GM12878 (cell line): Measurements from ENCODE around the gene COASY. TPM values are rescaled to one million over a fixed set of nuclear protein-coding genes. Genes with fewer than 3 reads are reported as not detected.
"Not testable (repeated sequence)": the region's sequence is repeated elsewhere in the genome, so short reads cannot be mapped to it uniquely, and the experiment has no call there.

Experiments used
- ATAC-seq: fragments of 200-7000 bp; cut with Tn5 transposase; 3 replicates; pipeline ENCODE4 v1.9.1; 2020; ENCODE audit warnings: mild to moderate bottlenecking, moderate library complexity
- BruUV-seq: library from RNA; stranded (reverse); fragments of 400-500 nt; replicated peaks from 2 replicates; lab custom pipeline; 2021; lab: Mats Ljungman, UMichigan
- CTCF ChIA-PET: fragments of 300-600 bp; sonication (Branson Sonifier 250); formaldehyde crosslinking; extraction: SDS; loops from one replicate; lab custom pipeline; 2021; ENCODE audit warnings: inconsistent platforms; lab: Yijun Ruan, JAX
- POLR2A ChIA-PET: fragments of 350-600 bp; formaldehyde crosslinking; extraction: SDS; loops from one replicate; lab custom pipeline; 2021; ENCODE audit warnings: inconsistent platforms; lab: Charles Lee
- RAD21 ChIA-PET: fragments of 300-600 bp; sonication (Branson Sonifier 250); formaldehyde crosslinking; loops from one replicate; lab custom pipeline; 2023; ENCODE audit warnings: antibody characterized with exemption; ENCODE audit not compliant: unreplicated experiment; lab: Charles Lee
- SMC1A ChIA-PET: fragments of 300-600 bp; sonication (Branson Sonifier 250); formaldehyde crosslinking; loops from one replicate; lab custom pipeline; 2023; ENCODE audit not compliant: unreplicated experiment, uncharacterized antibody; lab: Charles Lee
- DNase-seq: peaks from one replicate; pipeline ENCODE4 v3.0.0-alpha.2; 2011; ENCODE audit warnings: low read depth, low spot score
- FAIRE-seq: peaks from 3 replicates; lab custom pipeline; 2011; peaks lifted over from hg19 to GRCh38; lab: Jason Lieb, UNC
- H2AFZ ChIP-seq: 2 replicates; pipeline ENCODE4 v1.6.0; 2011; ENCODE audit warnings: low read depth, low read length, control low read depth; ENCODE audit not compliant: control insufficient read depth
- H3K27ac ChIP-seq: 2 replicates; pipeline ENCODE4 v1.5.1; 2011; ENCODE audit warnings: control low read depth; ENCODE audit not compliant: control insufficient read depth, insufficient read depth
- H3K27me3 ChIP-seq, 2 experiments: replicated peaks in 1 of 2; 2 replicates each; pipeline versions ENCODE4 v1.6.0 to v1.6.1; 2011; ENCODE audit warnings: low read length in 1 of 2; ENCODE audit not compliant: control insufficient read depth in 2 of 2, insufficient read depth in 2 of 2
- H3K36me3 ChIP-seq, 2 experiments: 2 replicates each; pipeline ENCODE4 v1.5.1; 2011; ENCODE audit warnings: low read length in 1 of 2; ENCODE audit not compliant: control insufficient read depth in 2 of 2, insufficient read depth in 2 of 2
- H3K4me1 ChIP-seq: 2 replicates; pipeline ENCODE4 v1.6.1; 2011; ENCODE audit warnings: mild to moderate bottlenecking, low read length, moderate library complexity, mixed read lengths; ENCODE audit not compliant: control insufficient read depth, insufficient read depth
- H3K4me2 ChIP-seq: 2 replicates; pipeline ENCODE4 v1.6.0; 2011; ENCODE audit warnings: control low read depth; ENCODE audit not compliant: control insufficient read depth, insufficient read depth
- H3K4me3 ChIP-seq: fragments of 200-600 bp; sonication (generic); 2 replicates; pipeline ENCODE4 v1.5.1; 2016
- H3K79me2 ChIP-seq: 2 replicates; pipeline ENCODE4 v1.6.0; 2011; ENCODE audit warnings: low read length; ENCODE audit not compliant: control insufficient read depth, insufficient read depth
- H3K9ac ChIP-seq: 2 replicates; pipeline ENCODE4 v1.8.0; 2011; ENCODE audit warnings: low read length, control low read depth, mixed read lengths; ENCODE audit not compliant: control insufficient read depth, insufficient read depth
- H3K9me3 ChIP-seq: replicated peaks from 3 replicates; pipeline ENCODE4 v1.5.1; 2011; ENCODE audit warnings: mild to moderate bottlenecking, low read length; ENCODE audit not compliant: control insufficient read depth, insufficient read depth
- H4K20me1 ChIP-seq: 2 replicates; pipeline ENCODE4 v1.6.0; 2011; ENCODE audit not compliant: control insufficient read depth, insufficient read depth
- CEBPZ ChIP-seq: fragments of 150-350 bp; IDR thresholded peaks from 2 replicates; pipeline ENCODE4 v1.6.1; 2016; ENCODE audit warnings: low read depth, low read length
- KLF5 ChIP-seq: fragments of 450-650 bp; IDR thresholded peaks from 2 replicates; pipeline ENCODE4 v1.6.1; 2014; ENCODE audit warnings: mild to moderate bottlenecking; ENCODE audit not compliant: partially characterized antibody
- MLLT1 ChIP-seq: fragments of 450-650 bp; IDR thresholded peaks from 2 replicates; pipeline ENCODE4 v1.6.1; 2016; ENCODE audit warnings: mild to moderate bottlenecking
- RUNX3 ChIP-seq: IDR thresholded peaks from 2 replicates; pipeline ENCODE4 v1.6.1; 2012; ENCODE audit warnings: low read length, inconsistent platforms
- whole genome bisulfite sequencing: methylation state at CpG from one replicate; pipeline ENCODE4 v1.1.6; 2016; ENCODE audit warnings: low lambda C conversion rate; ENCODE audit not compliant: insufficient replicate concordance, insufficient coverage; ENCODE audit errors: missing lambda C conversion rate; 5-methylcytosine and 5-hydroxymethylcytosine counted together
- in situ Hi-C: fragments of 300-500 bp; cut with MboI; formaldehyde crosslinking; loops from 9 replicates; pipeline ENCODE4 v1.14.3; 2018; ENCODE audit warnings: mixed read lengths
- intact Hi-C: fragments of 100-400 bp; cut with micrococcal nuclease; formaldehyde crosslinking; loops from one replicate; pipeline ENCODE4 v1.14.2; 2022; ENCODE audit not compliant: unreplicated experiment
- polyA plus RNA-seq, 11 experiments: library from polyadenylated mRNA; depleted of rRNA in 4 of 11; unstranded in 6 of 11; stranded (reverse) in 5 of 11; fragments of >200 nt; fragmentation: Nextera tagmentation in 4 of 11; fragmentation: Illumina TruSeq in 1 of 11; extraction: Ambion mirVana in 4 of 11; extraction: Trizol in 1 of 11; gene quantifications; 1 replicate in 1 of 11; 2 replicates in 10 of 11; pipeline versions ENCODE4 v1.2.1 to v1.2.3, GENCODE V29; 2011 to 2016; ENCODE audit warnings: inconsistent platforms in 2 of 11, missing spikeins in 2 of 11, low read depth in 1 of 11
- total RNA-seq, 4 experiments: library from RNA; depleted of rRNA in 3 of 4; stranded (reverse); fragments of >200 nt in 3 of 4; fragmentation: Illumina TruSeq in 1 of 4; extraction: Trizol in 1 of 4; gene quantifications; 2 replicates each; pipeline versions ENCODE4 v1.2.1 to v1.2.3, GENCODE V29; 2013 to 2021

The COASY gene
- total and polyA plus RNA-seq, 10 of the 15 experiments (the other 5 are each of a cell fraction or from before 2014, with no cell fraction given) = 18.6 to 93.9 (median 43.2) TPM

GRCh38 chr17:42548993-42549755 is 12.8 kb upstream of the COASY start:
- Histone ChIP-seq H2AFZ (no peak overlapping the region; the same call in 1 of the 2 replicates), H3K9ac (peak overlapping the region; percentile 56; the same call in 1 of the 2 replicates), H3K27me3 (no peaks in the 10 kb centered on the region), H3K36me3 (no peaks in the 10 kb centered on the region; a peak in 1 of 4 replicates), H4K20me1 (no peaks in the 10 kb centered on the region), H3K79me2 (peaks cover 5% of the 10 kb centered on the region), H3K4me1 (peaks cover 11% of the 10 kb centered on the region), H3K9me3 (no peaks in the 10 kb centered on the region), H3K27ac (no peak overlapping the region), H3K4me3 (peak overlapping the region; percentile 58), H3K4me2 (peak overlapping the region; percentile 92)
- TF ChIP-seq MLLT1 (peak; percentile 72; the same call in 1 of the 2 replicates), CEBPZ (no peak), RUNX3 (peak; percentile 21; the same call in 1 of the 2 replicates), KLF5 (no peak)
- FAIRE-seq (no peak), DNase-seq (no peak), ATAC-seq (peak; percentile 2; the same call in 1 of the 3 replicates)
- WGBS = 59% methylated on average over 14 of the region's 14 CpGs
- in situ Hi-C loops (no loop called here), intact Hi-C loops (loop anchor here (5.0 kb wide), 1 partner anchor 213 kb away; the partner anchor contains the start of gene RAMP2)
- CTCF ChIA-PET = interaction anchor here (1.1 to 3.0 kb wide), 15 partner anchors 9 to 276 kb away, joined by 3 to 21 read pairs (median 5); partner anchors contain the start of genes MLX, NAGLU, PLEKHH3 and PSMC3IP
- POLR2A ChIA-PET = interaction anchor here (1.0 to 1.6 kb wide), 6 partner anchors 13 to 106 kb away, joined by 3 to 11 read pairs (median 4); partner anchors contain the start of genes NAGLU, PSMC3IP and TUBG1
- SMC1A ChIA-PET = interaction anchor here (0.7 to 2.0 kb wide), 7 partner anchors 11 to 214 kb away, joined by 3 to 11 read pairs (median 4); partner anchors contain the start of gene NAGLU
- BruUV-seq = no TSS peak
- RAD21 ChIA-PET = interaction anchor here (1.3 to 2.0 kb wide), 5 partner anchors 12 to 449 kb away, joined by 3 to 11 read pairs (median 6); partner anchors contain the start of genes PLEKHH3, PSMC3IP and RPL27

GRCh38 chr17:42552736-42553135 is 9.2 kb upstream of the COASY start, which contains the start of gene HSD17B1:
HSD17B1 (plus strand) TSS chr17:42552923; CDS start chr17:42552934, 11 bp downstream.
- peak within 1 kb of the TSS; percentile 94 for H3K4me3 ChIP-seq
- intact Hi-C loops, H3K9me3 ChIP-seq, H3K27ac ChIP-seq, RAD21 ChIA-PET, H4K20me1 ChIP-seq, H3K36me3 ChIP-seq, POLR2A ChIA-PET, in situ Hi-C loops, DNase-seq, H3K27me3 ChIP-seq, ATAC-seq, FAIRE-seq, BruUV-seq, H2AFZ ChIP-seq, SMC1A ChIA-PET: not testable (repeated sequence)
- CTCF ChIA-PET = interaction anchor here (1.3 to 1.8 kb wide), 2 partner anchors 16 to 22 kb away, joined by 4 to 7 read pairs; partner anchors contain the start of gene NAGLU
- 96% methylated on average over 8 of the region's 15 CpGs for WGBS
- H3K4me2 ChIP-seq = peak within 1 kb of the TSS; percentile 89
- peaks cover 11% of the 10 kb centered on the region for H3K4me1 ChIP-seq
- H3K79me2 ChIP-seq = peaks cover 16% of the 10 kb centered on the region
- H3K9ac ChIP-seq = peak within 1 kb of the TSS; percentile 75
